Right lobe of liver (tissue), 4 donors: ENCODE results near the gene FBXO28.

Experiments
- CTCF ChIP-seq, 4 donors: fragments of 200-600 bp in 3 of 4; fragments of 450-650 bp in 1 of 4; IDR thresholded peaks; one replicate each; pipeline versions ENCODE4 v1.5.1 to v1.8.0; 2016 to 2022; ENCODE audit warnings: antibody characterized with exemption in 4 of 4, mild to moderate bottlenecking in 2 of 4
- POLR2A ChIP-seq: fragments of 450-650 bp; IDR thresholded peaks from one replicate; pipeline ENCODE4 v1.6.1; 2017; ENCODE audit warnings: antibody characterized with exemption, mild to moderate bottlenecking
- donor health status: DM: no; HTN: no; CAD: no.
- donor health status: DM: no; HTN: no; CAD: no.
- donor health status: DM: no; HTN: yes; CAD: no.

GRCh38 chr1:224082146-224082545 lies 31.8 kb upstream of the FBXO28 start:
- no peak for TF ChIP-seq CTCF (IDR thresholded peaks at IDR 0.05)
- no peak for TF ChIP-seq POLR2A
